ENCODE data around the gene TEX22.

Gene TEX22

DNA sequence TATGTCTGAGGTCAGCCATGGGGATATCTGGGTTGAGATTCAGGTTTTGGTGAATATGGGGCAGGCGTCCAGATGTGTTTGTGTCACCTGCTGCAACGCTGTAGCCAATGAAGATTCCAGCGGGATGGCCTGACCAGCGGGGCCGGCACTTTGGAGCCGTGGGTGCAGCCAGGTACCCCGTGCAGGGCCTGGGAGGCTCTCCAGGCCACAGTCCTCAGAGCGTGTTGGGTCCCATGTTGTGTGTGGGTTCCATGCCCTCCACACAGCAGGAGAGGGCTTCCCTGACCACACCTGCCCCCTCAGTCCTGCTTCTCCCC lies 2.8 kb upstream of the TEX22 start:
- Histone ChIP-seq H3K9me3 (no peaks in the 10 kb centered on the region), H3K36me3 (peaks cover under 1% of the 10 kb centered on the region), H3K4me1 (ENCODE audit: control insufficient read depth in 1 of 2, insufficient read depth in 1 of 2, low read depth in 1 of 2, low read length in 1 of 2) (peaks cover 24 to 33% of the 10 kb centered on the region in 2 experiments), H3K4me3 (ENCODE audit: low read depth in 1 of 2, low read length in 1 of 2) (no peak overlapping the region), H3K27me3 (no peaks in the 10 kb centered on the region), H3K27ac (no peak overlapping the region)
- TF ChIP-seq, protein P1, sequence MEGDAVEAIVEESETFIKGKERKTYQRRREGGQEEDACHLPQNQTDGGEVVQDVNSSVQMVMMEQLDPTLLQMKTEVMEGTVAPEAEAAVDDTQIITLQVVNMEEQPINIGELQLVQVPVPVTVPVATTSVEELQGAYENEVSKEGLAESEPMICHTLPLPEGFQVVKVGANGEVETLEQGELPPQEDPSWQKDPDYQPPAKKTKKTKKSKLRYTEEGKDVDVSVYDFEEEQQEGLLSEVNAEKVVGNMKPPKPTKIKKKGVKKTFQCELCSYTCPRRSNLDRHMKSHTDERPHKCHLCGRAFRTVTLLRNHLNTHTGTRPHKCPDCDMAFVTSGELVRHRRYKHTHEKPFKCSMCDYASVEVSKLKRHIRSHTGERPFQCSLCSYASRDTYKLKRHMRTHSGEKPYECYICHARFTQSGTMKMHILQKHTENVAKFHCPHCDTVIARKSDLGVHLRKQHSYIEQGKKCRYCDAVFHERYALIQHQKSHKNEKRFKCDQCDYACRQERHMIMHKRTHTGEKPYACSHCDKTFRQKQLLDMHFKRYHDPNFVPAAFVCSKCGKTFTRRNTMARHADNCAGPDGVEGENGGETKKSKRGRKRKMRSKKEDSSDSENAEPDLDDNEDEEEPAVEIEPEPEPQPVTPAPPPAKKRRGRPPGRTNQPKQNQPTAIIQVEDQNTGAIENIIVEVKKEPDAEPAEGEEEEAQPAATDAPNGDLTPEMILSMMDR (IDR thresholded peaks at IDR 0.05) = no peak

DNA sequence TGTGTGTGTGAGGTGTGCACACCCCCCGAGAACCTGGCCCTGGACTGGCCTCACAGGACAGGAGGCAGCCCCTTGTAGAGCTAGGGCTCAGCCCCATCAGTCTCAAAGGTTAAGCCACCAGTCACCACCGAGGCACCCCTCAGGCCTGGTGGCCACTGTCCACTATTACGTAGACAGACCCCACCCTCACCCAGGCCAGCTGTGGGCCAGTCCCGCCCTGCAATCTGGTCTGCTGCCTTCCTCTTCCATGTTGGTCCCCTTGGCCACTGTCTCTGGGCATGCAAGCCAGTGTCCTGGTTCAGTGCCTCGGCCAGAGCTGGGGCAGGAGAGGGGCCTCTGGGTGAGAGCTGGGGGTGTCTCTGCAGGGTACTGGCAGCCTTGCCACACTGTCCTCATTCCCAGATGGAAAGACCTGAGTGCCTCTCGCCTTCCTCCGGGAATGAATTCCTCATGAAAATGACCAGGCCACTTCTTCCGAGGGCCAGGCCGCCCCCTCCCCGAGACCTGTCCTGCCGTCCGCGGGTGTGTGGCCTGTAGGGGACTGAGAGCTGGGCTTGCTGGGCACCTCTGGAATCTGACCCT lies 897 bp upstream of the TEX22 start:
- peaks cover 23 to 32% of the 10 kb centered on the region in 2 experiments for H3K4me1 ChIP-seq (ENCODE audit: control insufficient read depth in 1 of 2, insufficient read depth in 1 of 2, low read depth in 1 of 2, low read length in 1 of 2)
- H3K36me3 ChIP-seq = peaks cover 7% of the 10 kb centered on the region

DNA sequence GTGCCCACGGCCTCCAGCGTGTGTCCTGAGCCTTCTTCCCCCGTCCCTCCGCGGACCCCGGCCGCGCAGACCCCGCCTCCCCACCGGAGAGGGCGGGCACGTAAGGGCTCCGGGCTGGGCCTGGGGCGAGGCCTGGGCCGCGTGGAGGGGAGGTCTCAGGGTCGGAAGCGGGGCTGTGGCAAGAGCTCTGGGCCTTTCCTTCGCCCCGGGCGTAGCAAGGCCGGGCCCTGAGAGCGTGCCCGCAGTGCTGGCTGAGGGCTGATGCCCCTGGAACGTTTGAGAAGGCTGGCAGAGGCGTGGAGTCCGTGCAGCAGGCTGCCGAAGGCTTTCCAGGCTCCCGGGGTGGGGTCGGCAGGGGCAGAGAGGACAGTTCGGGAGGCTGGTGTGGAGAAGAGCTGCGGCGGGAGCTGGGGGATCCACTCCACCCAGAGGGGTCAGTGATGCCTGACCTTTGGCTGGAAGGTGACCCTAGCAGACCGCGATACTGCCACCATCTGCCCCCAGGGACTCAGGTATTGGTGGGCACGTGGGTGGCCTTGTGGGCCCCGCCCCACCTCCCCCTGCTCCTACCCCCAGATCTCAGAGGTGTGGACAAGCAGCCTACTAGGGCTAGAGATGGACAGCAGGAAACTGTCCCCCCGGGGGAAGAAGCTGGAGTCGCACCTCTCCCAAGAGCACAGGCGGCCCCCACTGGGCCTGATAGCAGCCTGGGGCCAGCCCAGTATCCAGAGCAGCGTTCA lies 558 bp downstream of the TEX22 start:
- TF ChIP-seq, protein P1 (IDR thresholded peaks at IDR 0.05) = no peak
- peaks cover 7% of the 10 kb centered on the region for H3K36me3 ChIP-seq
- H3K27me3 ChIP-seq = no peaks in the 10 kb centered on the region
- H3K4me3 ChIP-seq (ENCODE audit: low read depth in 1 of 2, low read length in 1 of 2) = peak overlapping the region; percentile 82 to 97
- peaks cover 20 to 27% of the 10 kb centered on the region in 2 experiments for H3K4me1 ChIP-seq (ENCODE audit: control insufficient read depth in 1 of 2, insufficient read depth in 1 of 2, low read depth in 1 of 2, low read length in 1 of 2)
- H3K27ac ChIP-seq = peak overlapping the region; percentile 86
- H3K9me3 ChIP-seq = no peaks in the 10 kb centered on the region

More for the DNA sequence above, 897 bp upstream of the TEX22 start:
- Histone ChIP-seq H3K9me3 (no peaks in the 10 kb centered on the region), H3K27me3 (no peaks in the 10 kb centered on the region), H3K27ac (peak overlapping the region; percentile 86), H3K4me3 (ENCODE audit: low read depth in 1 of 2, low read length in 1 of 2) (peak overlapping the region; percentile 82 to 97)
- TF ChIP-seq, protein P1 (IDR thresholded peaks at IDR 0.05) = no peak

DNA sequence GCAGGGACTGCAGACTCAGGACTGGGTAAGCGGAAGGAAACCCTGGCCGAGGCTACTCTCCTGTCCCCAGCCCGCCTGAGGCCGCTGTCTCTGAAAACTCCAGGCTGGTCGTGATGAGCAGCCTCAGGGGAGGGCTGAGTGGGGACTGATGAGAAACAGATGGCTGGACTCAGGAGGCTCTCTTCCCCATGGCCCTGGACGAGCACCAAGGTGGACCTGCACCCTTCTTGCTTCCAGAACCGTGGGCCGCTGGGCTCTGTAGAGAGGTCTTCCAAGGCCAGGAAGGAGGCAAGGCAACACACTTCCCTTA lies 1.1 kb downstream of the TEX22 start:
- Histone ChIP-seq H3K27ac (peak overlapping the region; percentile 86), H3K9me3 (no peaks in the 10 kb centered on the region), H3K4me1 (ENCODE audit: control insufficient read depth in 1 of 2, insufficient read depth in 1 of 2, low read depth in 1 of 2, low read length in 1 of 2) (peaks cover 15 to 22% of the 10 kb centered on the region in 2 experiments), H3K36me3 (peaks cover 7% of the 10 kb centered on the region), H3K4me3 (ENCODE audit: low read depth in 1 of 2, low read length in 1 of 2) (peak overlapping the region; percentile 82 to 97), H3K27me3 (no peaks in the 10 kb centered on the region)
- TF ChIP-seq, protein P1 (IDR thresholded peaks at IDR 0.05) = no peak

DNA sequence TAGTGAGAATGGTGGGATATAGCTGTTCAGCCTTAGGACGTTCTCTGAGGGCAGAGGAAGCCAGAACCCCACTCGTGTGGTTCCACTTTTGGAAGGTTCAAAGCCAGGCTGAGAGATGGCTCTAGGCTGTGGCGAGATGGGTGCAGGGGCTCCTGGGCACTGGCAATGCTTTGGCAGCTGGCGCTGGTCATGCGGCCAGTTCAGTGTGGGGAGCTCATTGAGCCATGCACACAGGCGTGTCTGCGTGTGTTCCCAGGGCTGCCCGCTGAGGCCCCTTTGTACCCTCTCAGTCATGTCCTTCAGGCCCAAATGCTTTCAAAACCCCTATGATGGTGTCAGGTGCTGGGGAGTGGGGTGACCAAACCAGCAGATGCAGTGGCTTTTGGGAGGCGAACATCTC lies 1.7 kb downstream of the TEX22 start:
- no peak overlapping the region for H3K27ac ChIP-seq
- H3K4me3 ChIP-seq (ENCODE audit: low read depth in 1 of 2, low read length in 1 of 2) = no peak overlapping the region
- no peaks in the 10 kb centered on the region for H3K27me3 ChIP-seq
- H3K4me1 ChIP-seq (ENCODE audit: control insufficient read depth in 1 of 2, insufficient read depth in 1 of 2, low read depth in 1 of 2, low read length in 1 of 2) = peaks cover 13 to 21% of the 10 kb centered on the region in 2 experiments
- peaks cover 7% of the 10 kb centered on the region for H3K36me3 ChIP-seq
- TF ChIP-seq, protein P1 (IDR thresholded peaks at IDR 0.05) = no peak
- no peaks in the 10 kb centered on the region for H3K9me3 ChIP-seq

Measured in neutrophil (primary cell).